AG10803 (cell line): Measurements from ENCODE around the gene ROR1.

Source experiments
- DNase-seq: peaks from one replicate; pipeline ENCODE4 v3.0.0; 2010; ENCODE audit warnings: low read depth
- H3K4me3 ChIP-seq: 2 replicates; pipeline ENCODE4 v1.5.1; 2011; ENCODE audit warnings: mild to moderate bottlenecking, low read length, control low read depth
- TF ChIP-seq, protein P1 (sequence below): conservative IDR thresholded peaks from 2 replicates; pipeline ENCODE4 v1.5.1; 2011; ENCODE audit warnings: mild to moderate bottlenecking, low read length, control low read depth, inconsistent platforms

Gene ROR1

DNA sequence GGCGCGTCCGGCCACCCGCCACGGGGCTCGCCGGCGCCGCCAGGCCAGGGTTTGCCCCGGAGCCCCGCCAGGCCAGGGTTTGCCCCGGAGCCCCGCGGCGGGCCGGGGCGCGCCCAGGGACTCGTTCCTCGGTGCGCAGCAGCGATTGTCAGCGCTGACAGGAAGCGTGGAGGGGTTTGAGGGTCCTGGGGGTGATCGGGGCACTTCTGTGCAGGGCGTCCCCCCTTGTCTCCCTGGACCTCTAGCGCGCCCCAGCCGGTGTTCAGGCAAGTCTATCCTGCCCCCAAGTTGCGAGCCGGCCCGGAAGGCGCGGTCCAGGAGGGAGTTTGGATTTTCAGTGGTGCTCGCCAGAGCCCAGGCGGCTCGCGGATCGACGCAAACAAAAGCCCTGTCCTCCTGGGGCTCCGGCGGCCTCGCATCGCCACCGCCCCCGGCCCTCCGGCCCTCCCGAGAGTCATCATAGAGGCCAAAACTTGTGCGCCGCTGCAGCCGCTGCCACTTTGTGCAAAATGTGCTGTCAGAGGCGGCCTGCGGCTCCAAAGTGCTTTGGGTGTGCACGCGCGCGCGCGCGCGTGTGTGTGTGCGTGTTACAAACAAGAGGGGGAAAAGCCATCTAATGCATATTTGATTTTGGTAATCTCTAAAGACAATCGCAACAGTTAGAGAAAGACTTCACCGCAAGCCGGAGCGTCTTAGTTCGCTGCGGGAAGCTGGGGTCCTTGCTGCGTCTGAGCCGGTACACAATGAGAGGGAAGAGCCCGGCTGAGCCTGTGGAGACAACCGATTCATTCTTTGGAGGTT lies 1.0 kb downstream of the ROR1 start:
- TF ChIP-seq, protein P1, sequence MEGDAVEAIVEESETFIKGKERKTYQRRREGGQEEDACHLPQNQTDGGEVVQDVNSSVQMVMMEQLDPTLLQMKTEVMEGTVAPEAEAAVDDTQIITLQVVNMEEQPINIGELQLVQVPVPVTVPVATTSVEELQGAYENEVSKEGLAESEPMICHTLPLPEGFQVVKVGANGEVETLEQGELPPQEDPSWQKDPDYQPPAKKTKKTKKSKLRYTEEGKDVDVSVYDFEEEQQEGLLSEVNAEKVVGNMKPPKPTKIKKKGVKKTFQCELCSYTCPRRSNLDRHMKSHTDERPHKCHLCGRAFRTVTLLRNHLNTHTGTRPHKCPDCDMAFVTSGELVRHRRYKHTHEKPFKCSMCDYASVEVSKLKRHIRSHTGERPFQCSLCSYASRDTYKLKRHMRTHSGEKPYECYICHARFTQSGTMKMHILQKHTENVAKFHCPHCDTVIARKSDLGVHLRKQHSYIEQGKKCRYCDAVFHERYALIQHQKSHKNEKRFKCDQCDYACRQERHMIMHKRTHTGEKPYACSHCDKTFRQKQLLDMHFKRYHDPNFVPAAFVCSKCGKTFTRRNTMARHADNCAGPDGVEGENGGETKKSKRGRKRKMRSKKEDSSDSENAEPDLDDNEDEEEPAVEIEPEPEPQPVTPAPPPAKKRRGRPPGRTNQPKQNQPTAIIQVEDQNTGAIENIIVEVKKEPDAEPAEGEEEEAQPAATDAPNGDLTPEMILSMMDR = no peak
- peak; percentile 36 for DNase-seq
- peak overlapping the region; percentile 68 for H3K4me3 ChIP-seq

DNA sequence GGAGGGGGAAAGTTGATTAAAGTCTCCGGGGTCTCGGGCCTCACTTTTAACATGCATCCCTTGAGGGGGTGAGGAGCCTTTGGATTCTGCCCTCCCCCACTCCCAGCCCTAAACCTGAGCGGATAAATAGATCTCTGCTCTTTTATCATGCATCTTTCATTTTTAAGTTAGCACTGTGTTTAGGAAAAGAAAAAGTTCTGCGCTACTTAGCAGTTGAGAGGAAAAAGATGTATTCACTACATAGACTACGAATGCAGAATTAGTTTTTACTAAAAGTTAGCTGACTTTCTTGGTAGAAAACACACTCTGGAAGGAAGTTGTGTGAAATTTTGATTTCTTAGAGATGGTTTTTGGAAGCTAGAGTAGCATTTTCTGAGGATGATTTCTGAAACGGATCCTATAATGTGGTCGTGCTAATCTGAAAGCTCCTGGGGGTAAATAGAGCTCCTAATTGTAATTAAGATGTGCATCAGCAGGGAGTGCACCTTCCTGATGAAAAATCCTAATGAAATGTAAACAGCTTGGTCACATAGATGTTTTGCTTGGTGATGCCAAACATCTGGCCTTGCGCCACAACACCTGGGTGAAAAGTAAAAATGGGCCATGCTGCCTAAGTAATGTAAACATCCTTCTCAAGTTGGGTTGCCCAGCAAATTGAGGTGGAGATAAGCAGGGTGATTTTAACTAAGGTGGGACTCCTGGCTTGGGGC lies 1.8 kb downstream of the ROR1 start:
- TF ChIP-seq, protein P1 = no peak
- no peak for DNase-seq
- H3K4me3 ChIP-seq = peak overlapping the region; percentile 68

DNA sequence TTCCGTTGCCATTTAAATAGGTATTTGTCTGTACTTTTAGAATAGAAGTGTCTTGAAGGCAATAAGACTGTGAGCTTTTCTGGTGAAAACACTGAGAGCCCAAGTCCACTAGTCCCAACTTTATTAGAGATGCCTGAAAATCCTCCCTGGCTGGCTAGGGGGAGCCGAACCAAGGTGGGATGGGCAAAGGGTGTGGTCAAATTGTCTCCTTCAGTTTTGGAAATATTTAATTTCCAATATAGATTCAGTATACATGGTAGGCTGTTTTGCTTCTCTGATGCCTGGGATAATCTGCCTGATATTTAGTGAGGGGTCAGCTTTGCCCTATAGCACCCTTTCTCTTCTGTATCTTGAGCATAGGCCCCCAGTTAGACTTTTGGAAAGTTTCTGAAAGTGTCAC lies 3.5 kb downstream of the ROR1 start:
- TF ChIP-seq, protein P1 = no peak
- H3K4me3 ChIP-seq = no peak overlapping the region
- DNase-seq = no peak

DNA sequence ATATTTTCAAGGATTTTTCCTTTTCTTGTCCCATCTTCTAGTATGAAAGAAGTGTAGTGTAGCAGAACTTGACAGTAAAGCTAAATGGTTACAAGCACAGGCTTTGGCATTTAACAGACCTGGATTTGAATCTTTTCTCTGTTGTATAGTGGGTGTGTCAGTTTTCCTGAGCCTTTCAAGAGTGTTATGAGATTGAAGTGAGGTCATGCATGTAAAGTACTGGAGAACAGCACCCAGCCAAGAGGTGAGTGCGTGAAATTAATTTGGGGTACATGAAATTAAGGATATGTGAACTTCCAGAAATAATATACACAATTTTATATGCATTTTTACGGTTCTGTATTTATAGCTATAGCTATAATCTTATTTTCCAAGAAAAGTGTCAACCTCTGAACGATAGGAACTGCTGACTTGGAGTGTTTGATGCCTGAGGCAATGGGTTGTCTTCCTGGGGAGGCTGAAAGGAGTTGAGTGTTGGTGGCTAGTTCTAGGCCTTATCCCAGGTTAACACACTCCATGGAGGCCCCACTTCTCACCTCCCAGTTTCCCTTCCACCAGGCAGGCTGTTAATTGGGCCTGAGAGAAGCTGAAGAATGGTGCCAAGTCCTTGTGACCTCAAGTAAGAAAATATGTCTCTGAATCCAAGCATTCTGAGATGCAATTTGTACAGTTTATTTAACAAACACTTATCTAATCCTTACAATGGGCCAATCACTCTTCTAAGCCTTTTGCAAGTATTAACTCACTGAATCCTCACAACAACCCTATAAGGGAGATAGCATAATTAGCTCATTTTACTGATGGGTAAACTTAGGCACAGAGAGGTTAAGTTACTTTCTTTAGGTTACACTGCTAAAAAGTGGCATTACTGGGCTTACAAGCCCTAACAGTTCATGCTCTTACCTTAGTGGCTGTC lies 4.4 kb downstream of the ROR1 start:
- no peak for DNase-seq
- no peak overlapping the region for H3K4me3 ChIP-seq
- TF ChIP-seq, protein P1 = no peak

DNA sequence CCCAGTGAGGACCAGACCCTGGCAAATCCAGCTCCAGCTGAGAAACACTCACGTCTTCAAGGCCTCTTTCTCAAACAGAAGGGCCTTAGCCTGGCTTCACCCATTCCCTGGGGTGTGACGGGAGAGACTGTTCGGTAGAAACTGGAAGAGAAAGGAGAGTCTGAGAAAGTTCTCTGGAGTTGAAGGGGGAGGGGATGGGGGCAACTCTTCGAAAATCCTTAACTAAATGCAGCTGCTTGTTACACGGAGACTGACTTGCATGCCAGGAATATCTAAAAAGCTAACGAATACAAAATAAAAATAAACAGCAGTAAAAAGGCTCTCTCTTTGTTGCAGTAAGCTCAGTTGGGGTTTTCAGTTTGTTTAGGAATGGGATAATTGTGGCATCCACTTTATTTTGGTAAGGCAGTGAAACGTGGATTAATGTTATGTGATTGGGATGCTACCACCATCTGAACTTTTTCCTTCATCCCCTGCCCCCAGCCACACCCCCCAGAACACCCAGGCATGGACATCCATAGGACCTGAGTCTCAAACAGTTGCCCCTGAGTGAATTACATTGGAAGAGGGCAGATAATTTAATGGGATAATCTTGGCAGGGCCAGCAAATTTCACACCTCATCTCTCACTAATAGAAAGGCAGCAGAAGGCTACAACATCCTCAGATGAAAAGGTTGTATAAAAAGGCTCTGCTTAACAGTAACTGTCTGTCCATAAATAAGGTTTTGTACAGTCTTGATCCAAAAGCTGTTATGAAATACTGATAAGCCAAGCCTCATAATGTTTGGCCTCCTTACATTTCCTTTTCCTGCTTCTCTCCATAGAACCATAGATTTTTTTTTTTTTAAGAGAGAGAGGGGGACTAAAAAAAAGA lies 5.8 kb downstream of the ROR1 start:
- DNase-seq = peak; percentile 31
- H3K4me3 ChIP-seq = no peak overlapping the region
- TF ChIP-seq, protein P1 = no peak

DNA sequence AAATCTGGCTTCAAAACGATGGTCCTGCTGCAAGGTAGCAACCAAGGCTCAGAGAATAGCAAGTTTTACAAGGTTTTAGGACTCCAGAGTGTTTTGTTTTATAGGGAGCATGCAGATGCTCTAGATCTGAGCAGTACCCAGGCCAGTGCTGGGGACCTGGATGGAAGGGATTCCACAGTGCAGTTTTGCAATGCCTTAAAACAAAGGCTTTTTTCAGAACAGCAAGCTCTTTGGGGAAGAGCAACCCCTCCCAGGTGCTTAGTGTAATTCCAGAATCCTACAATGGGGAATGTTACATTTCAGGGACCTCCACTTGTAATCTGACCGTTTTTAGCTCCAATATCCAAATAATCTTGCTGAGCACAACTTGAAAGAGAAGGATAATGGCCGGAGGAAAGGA lies 6.7 kb downstream of the ROR1 start:
- H3K4me3 ChIP-seq = no peak overlapping the region
- DNase-seq = no peak
- TF ChIP-seq, protein P1 = no peak
